Spleen (tissue), 11 donors: Measurements from ENCODE around the gene TP53TG5. TPM values are rescaled to one million over a fixed set of nuclear protein-coding genes. Genes with fewer than 3 reads are reported as not detected.

ENCODE experiments used
- DNase-seq: peaks from one replicate; pipeline ENCODE4 v3.0.0-alpha.2; 2020
- H3K27ac ChIP-seq, 8 donors: fragments of 200-600 bp; sonication (generic) in 7 of 8; 1 replicate in 4 of 8; 2 replicates in 4 of 8; pipeline versions ENCODE4 v1.5.0 to v1.8.0; 2016 to 2021; ENCODE audit warnings: inconsistent platforms in 4 of 8, mild to moderate bottlenecking in 4 of 8, moderate library complexity in 1 of 8
- H3K27me3 ChIP-seq, 7 donors: fragments of 200-600 bp; sonication (generic) in 6 of 7; replicated peaks in 1 of 7; 1 replicate in 4 of 7; 2 replicates in 3 of 7; pipeline versions ENCODE4 v1.5.0 to v1.8.0; 2016 to 2021; ENCODE audit warnings: inconsistent platforms in 3 of 7, mild to moderate bottlenecking in 1 of 7
- H3K36me3 ChIP-seq, 6 donors: fragments of 200-600 bp; sonication (generic) in 5 of 6; 1 replicate in 4 of 6; 2 replicates in 2 of 6; pipeline versions ENCODE4 v1.5.0 to v1.8.0; 2016 to 2021; ENCODE audit warnings: inconsistent platforms in 2 of 6
- H3K4me1 ChIP-seq, 6 donors: fragments of 200-600 bp; sonication (generic) in 5 of 6; 1 replicate in 3 of 6; 2 replicates in 3 of 6; pipeline versions ENCODE4 v1.5.0 to v1.8.0; 2016 to 2021; ENCODE audit warnings: inconsistent platforms in 3 of 6
- H3K4me3 ChIP-seq, 8 donors: fragments of 200-600 bp; sonication (generic) in 7 of 8; 1 replicate in 4 of 8; 2 replicates in 4 of 8; pipeline versions ENCODE4 v1.5.0 to v1.8.0; 2016 to 2021; ENCODE audit warnings: inconsistent platforms in 4 of 8, mild to moderate bottlenecking in 4 of 8, moderate library complexity in 2 of 8
- H3K9me3 ChIP-seq, 8 donors: fragments of 200-600 bp; sonication (generic) in 7 of 8; 1 replicate in 4 of 8; 2 replicates in 4 of 8; pipeline versions ENCODE4 v1.5.0 to v1.8.0; 2016 to 2021; ENCODE audit warnings: inconsistent platforms in 4 of 8
- POLR2A ChIP-seq, 3 donors: fragments of 450-650 bp; IDR thresholded peaks; one replicate each; pipeline ENCODE4 v1.5.1; 2017; ENCODE audit warnings: antibody characterized with exemption in 3 of 3, mild to moderate bottlenecking in 1 of 3
- POLR2AphosphoS5 ChIP-seq, 3 donors: sonication (generic); formaldehyde crosslinking; IDR thresholded peaks; one replicate each; pipeline ENCODE4 v1.5.1; 2017; ENCODE audit warnings: antibody characterized with exemption in 3 of 3
- WGBS, 5 donors: extraction: QIAGEN DNeasy Blood & Tissue Kit in 3 of 5; methylation state at CpG; one replicate each; pipeline versions ENCODE4 v1.1.5 to v1.1.7; 2013 to 2018; 5-methylcytosine and 5-hydroxymethylcytosine counted together
- intact Hi-C: fragments of 100-400 bp; cut with DNase I; formaldehyde crosslinking; loops from one replicate; pipeline ENCODE4 v1.15.0; 2023; ENCODE audit warnings: low total_unique reads
- polyA plus RNA-seq, 3 donors: library from polyadenylated mRNA; stranded (reverse); fragments of 200-250 nt; gene quantifications; one replicate each; pipeline ENCODE4 v1.2.1, GENCODE V29; 2013
- total RNA-seq, 7 donors: library from RNA; depleted of rRNA in 3 of 7; stranded (reverse); fragments of >200 nt in 3 of 7; fragmentation: NEBNext Ultra II Directional in 4 of 7; extraction: Animal tissue kit (Norgen Biotek cat#: 25700) in 4 of 7; gene quantifications; one replicate each; pipeline versions ENCODE4 v1.1.0 to v1.2.1, GENCODE V29; 2016 to 2021
- TF ChIP-seq, protein P1 (sequence below), 11 experiments: fragments of 200-600 bp in 7 of 11; fragments of 450-650 bp in 4 of 11; sonication (generic) in 4 of 11; IDR thresholded peaks in 8 of 11; conservative IDR thresholded peaks in 3 of 11; 1 replicate in 7 of 11; 2 replicates in 4 of 11; pipeline versions ENCODE4 v1.4.0 to v1.8.0; 2016 to 2021; ENCODE audit warnings: antibody characterized with exemption in 11 of 11, inconsistent platforms in 4 of 11, mild to moderate bottlenecking in 1 of 11
- donor health status: healthy with polysubstance abuse.
- donor health status: DM: no; HTN: no; CAD: no; lungs with moderate emphysema.
- donor health status: DM: no; HTN: no; CAD: no.
- donor health status: Bipolar disorder and iron deficiency.
- donor health status: healthy.
- donor health status: DM: no; HTN: no; CAD: no.
- donor health status: DM: yes; HTN: yes; CAD: no.

Gene TP53TG5
- total and polyA plus RNA-seq, 10 donors: 0.08 to 0.66 (median 0.60) TPM; not detected in 7

DNA sequence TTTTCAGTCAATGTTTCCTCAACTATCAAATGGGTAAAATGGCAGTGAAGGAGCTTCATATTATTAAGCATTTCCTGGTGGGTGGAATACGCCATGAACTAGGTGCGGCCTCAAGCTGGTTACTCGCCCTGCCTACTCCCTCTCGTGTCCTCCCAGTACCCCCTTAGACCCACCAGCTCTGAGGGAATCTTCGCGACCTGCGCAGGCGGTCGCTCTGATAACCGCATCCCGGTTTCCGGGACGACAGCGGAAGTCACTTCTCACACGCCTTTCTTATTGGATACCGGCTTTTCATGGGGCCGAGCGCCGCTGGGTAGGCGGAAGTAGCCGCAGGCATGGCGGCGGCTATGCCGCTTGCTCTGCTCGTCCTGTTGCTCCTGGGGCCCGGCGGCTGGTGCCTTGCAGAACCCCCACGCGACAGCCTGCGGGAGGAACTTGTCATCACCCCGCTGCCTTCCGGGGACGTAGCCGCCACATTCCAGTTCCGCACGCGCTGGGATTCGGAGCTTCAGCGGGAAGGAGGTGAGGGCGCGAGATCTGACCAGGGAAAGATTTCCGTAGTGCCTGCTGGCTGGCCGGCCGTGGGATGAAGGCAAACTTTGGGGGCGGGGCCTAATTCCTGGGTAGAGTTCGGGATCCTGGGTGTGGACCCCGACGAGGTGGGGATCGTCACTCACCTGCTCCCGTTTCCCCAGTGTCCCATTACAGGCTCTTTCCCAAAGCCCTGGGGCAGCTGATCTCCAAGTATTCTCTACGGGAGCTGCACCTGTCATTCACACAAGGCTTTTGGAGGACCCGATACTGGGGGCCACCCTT, 37.9 kb upstream of the TP53TG5 start, which contains the start of gene PIGT:
TSS of gene PIGT (plus strand) at position 320 of the 816 bp plus-strand sequence. CDS start at position 336, 16 bp downstream.
- Histone ChIP-seq H3K36me3 (peaks cover 0 to 38% (median 22%) of the 10 kb centered on the region in 6 donors), H3K9me3 (no peaks in the 10 kb centered on the region), H3K4me1 (peaks cover 18 to 48% (median 40%) of the 10 kb centered on the region in 6 donors), H3K4me3 (peak within 1 kb of the TSS; percentile 73 to 94 (median 90)), H3K27me3 (no peaks in the 10 kb centered on the region), H3K27ac (peak within 1 kb of the TSS; percentile 68 to 91 (median 86))
- TF ChIP-seq POLR2A (IDR thresholded peaks at IDR 0.05) (peak; percentile 40 to 88 (median 84)), POLR2AphosphoS5 (IDR thresholded peaks at IDR 0.05) (peak; percentile 95 to 96 (median 96))
- TF ChIP-seq, protein P1, sequence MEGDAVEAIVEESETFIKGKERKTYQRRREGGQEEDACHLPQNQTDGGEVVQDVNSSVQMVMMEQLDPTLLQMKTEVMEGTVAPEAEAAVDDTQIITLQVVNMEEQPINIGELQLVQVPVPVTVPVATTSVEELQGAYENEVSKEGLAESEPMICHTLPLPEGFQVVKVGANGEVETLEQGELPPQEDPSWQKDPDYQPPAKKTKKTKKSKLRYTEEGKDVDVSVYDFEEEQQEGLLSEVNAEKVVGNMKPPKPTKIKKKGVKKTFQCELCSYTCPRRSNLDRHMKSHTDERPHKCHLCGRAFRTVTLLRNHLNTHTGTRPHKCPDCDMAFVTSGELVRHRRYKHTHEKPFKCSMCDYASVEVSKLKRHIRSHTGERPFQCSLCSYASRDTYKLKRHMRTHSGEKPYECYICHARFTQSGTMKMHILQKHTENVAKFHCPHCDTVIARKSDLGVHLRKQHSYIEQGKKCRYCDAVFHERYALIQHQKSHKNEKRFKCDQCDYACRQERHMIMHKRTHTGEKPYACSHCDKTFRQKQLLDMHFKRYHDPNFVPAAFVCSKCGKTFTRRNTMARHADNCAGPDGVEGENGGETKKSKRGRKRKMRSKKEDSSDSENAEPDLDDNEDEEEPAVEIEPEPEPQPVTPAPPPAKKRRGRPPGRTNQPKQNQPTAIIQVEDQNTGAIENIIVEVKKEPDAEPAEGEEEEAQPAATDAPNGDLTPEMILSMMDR (IDR thresholded peaks at IDR 0.05 in 8 of 11, conservative IDR thresholded peaks at IDR 0.05 in 3 of 11): peak in 1 of 11 experiments; percentile 31
- DNase-seq: peak; percentile 96
- 0 to 1% (median 0%) methylated on average over 46 to 52 of the region's 52 CpGs for WGBS, 5 donors
- intact Hi-C loops: loop anchor here (5.0 kb wide), 1 partner anchor 44 kb away; no protein-coding TSS in a partner anchor

DNA sequence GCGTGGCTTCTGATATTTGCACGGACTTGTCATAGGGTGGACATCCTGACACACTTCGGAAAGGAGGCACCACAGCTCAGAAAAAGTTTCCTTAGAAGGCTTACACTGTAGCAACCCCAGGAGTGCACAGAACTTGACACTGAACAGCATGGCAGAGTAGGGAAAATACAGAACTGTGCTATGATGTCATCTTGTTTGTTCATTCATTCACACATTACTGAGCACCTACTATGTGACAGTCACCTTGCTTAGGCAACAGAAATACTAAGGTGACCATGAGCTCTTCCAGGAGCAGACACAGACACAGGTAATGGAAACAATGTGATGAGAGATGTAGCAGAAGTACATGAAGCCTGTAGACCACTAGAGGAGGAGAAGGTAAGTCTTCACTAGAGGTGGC, 35.4 kb upstream of the TP53TG5 start:
- TF ChIP-seq POLR2AphosphoS5 (IDR thresholded peaks at IDR 0.05): no peak
- TF ChIP-seq, protein P1 (IDR thresholded peaks at IDR 0.05 in 8 of 11, conservative IDR thresholded peaks at IDR 0.05 in 3 of 11): no peak
- no peak for TF ChIP-seq POLR2A (IDR thresholded peaks at IDR 0.05)
- H3K27ac ChIP-seq: no peak overlapping the region
- peaks cover 18 to 43% (median 36%) of the 10 kb centered on the region in 6 donors for H3K4me1 ChIP-seq
- no peak overlapping the region for H3K4me3 ChIP-seq
- no peaks in the 10 kb centered on the region for H3K9me3 ChIP-seq
- peaks cover 0 to 30% (median 7%) of the 10 kb centered on the region in 6 donors for H3K36me3 ChIP-seq
- intact Hi-C loops: no loop called here
- no peaks in the 10 kb centered on the region for H3K27me3 ChIP-seq
- DNase-seq: no peak
- WGBS, 5 donors: 79 to 86% (median 85%) methylated on average over 3 of the region's 3 CpGs

- Histone ChIP-seq H3K36me3 (peaks cover 0 to 26% (median 7%) of the 10 kb centered on the region in 6 donors), H3K9me3 (no peaks in the 10 kb centered on the region), H3K4me1 (peaks cover 20 to 43% (median 36%) of the 10 kb centered on the region in 6 donors), H3K27ac (no peak overlapping the region), H3K4me3 (no peak overlapping the region), H3K27me3 (no peaks in the 10 kb centered on the region)
- 86 to 95% (median 91%) methylated on average over 5 of the region's 5 CpGs for WGBS, 5 donors
- TF ChIP-seq, protein P1 (IDR thresholded peaks at IDR 0.05 in 8 of 11, conservative IDR thresholded peaks at IDR 0.05 in 3 of 11): no peak
- TF ChIP-seq POLR2A (IDR thresholded peaks at IDR 0.05) (no peak), POLR2AphosphoS5 (IDR thresholded peaks at IDR 0.05) (no peak)
- DNase-seq: no peak
- intact Hi-C loops: no loop called here
These were observed 34.5 kb upstream of the TP53TG5 start for GRCh38 chr20:45412653-45413052.

- intact Hi-C loops: no loop called here
- H3K9me3 ChIP-seq: no peaks in the 10 kb centered on the region
- H3K4me1 ChIP-seq: peaks cover 7 to 46% (median 34%) of the 10 kb centered on the region in 6 donors
- no peak overlapping the region for H3K4me3 ChIP-seq
- peaks cover 0 to 26% (median 7%) of the 10 kb centered on the region in 6 donors for H3K36me3 ChIP-seq
- peaks cover 0 to 14% (median 0%) of the 10 kb centered on the region in 7 donors for H3K27me3 ChIP-seq
- DNase-seq: no peak
- no peak overlapping the region for H3K27ac ChIP-seq
- WGBS, 5 donors: 72 to 87% (median 85%) methylated on average over 8 of the region's 8 CpGs
- no peak for TF ChIP-seq POLR2A (IDR thresholded peaks at IDR 0.05)
- TF ChIP-seq, protein P1 (IDR thresholded peaks at IDR 0.05 in 8 of 11, conservative IDR thresholded peaks at IDR 0.05 in 3 of 11): no peak
- no peak for TF ChIP-seq POLR2AphosphoS5 (IDR thresholded peaks at IDR 0.05)
These were observed 32.8 kb upstream of the TP53TG5 start for GRCh38 chr20:45410887-45411286.
